Measurements from ENCODE around the gene CD70. TPM values are rescaled to one million over a fixed set of nuclear protein-coding genes. Genes with fewer than 3 reads are reported as not detected.
"Not testable (repeated sequence)": the region's sequence is repeated elsewhere in the genome, so short reads cannot be mapped to it uniquely, and the experiment has no call there.

The CD70 gene
- total and polyA plus RNA-seq, 4 donors: 0.22 to 0.57 (median 0.34) TPM

GRCh38 chr19:6610934-6611852 is 20.2 kb upstream of the CD70 start:
- peaks cover 0 to 11% (median 4%) of the 10 kb centered on the region in 3 donors for H3K27me3 ChIP-seq (ENCODE audit: control insufficient read depth in 3 of 3, insufficient read depth in 3 of 3, low read length in 2 of 3)
- no peak for ATAC-seq (ENCODE audit: insufficient read depth, low FRiP score)
- whole genome bisulfite sequencing, 2 donors: 44 to 55% methylated on average over 7 of the region's 7 CpGs

GRCh38 chr19:6608940-6609339 is 18.0 kb upstream of the CD70 start:
- no peak overlapping the region for H3K4me3 ChIP-seq
- no peak for TF ChIP-seq CTCF (IDR thresholded peaks at IDR 0.05; ENCODE audit: control extremely low read depth, extremely low read depth)
- H3K9ac ChIP-seq (ENCODE audit: insufficient read depth in 1 of 2, low read length in 2 of 2): no peak overlapping the region
- H3K27me3 ChIP-seq (ENCODE audit: control insufficient read depth in 3 of 3, insufficient read depth in 3 of 3, low read length in 2 of 3): peaks cover 0 to 8% (median 4%) of the 10 kb centered on the region in 3 donors
- 71 to 74% methylated on average over 5 of the region's 5 CpGs for WGBS, 2 donors
- ATAC-seq (ENCODE audit: insufficient read depth, low FRiP score): no peak
- H3K9me3 ChIP-seq (ENCODE audit: control insufficient read depth in 4 of 4, insufficient read depth in 3 of 4, low read length in 3 of 4): no peaks in the 10 kb centered on the region
- no peak overlapping the region for H3K27ac ChIP-seq (ENCODE audit: low read depth in 1 of 2, low read length in 1 of 2)
- H3K4me1 ChIP-seq (ENCODE audit: control insufficient read depth in 5 of 5, insufficient read depth in 5 of 5, low read length in 5 of 5): no peaks in the 10 kb centered on the region
- DNase-seq: no peak
- H3K36me3 ChIP-seq (ENCODE audit: control insufficient read depth in 4 of 4, insufficient read depth in 4 of 4, low read length in 4 of 4): no peaks in the 10 kb centered on the region

More at GRCh38 chr19:6610934-6611852, 20.2 kb upstream of the CD70 start:
- TF ChIP-seq CTCF (IDR thresholded peaks at IDR 0.05; ENCODE audit: control extremely low read depth, extremely low read depth): no peak
- no peak overlapping the region for H3K27ac ChIP-seq (ENCODE audit: low read depth in 1 of 2, low read length in 1 of 2)
- no peaks in the 10 kb centered on the region for H3K9me3 ChIP-seq (ENCODE audit: control insufficient read depth in 4 of 4, insufficient read depth in 3 of 4, low read length in 3 of 4)
- H3K36me3 ChIP-seq (ENCODE audit: control insufficient read depth in 4 of 4, insufficient read depth in 4 of 4, low read length in 4 of 4): no peaks in the 10 kb centered on the region
- H3K4me3 ChIP-seq: no peak overlapping the region
- no peak overlapping the region for H3K9ac ChIP-seq (ENCODE audit: insufficient read depth in 1 of 2, low read length in 2 of 2)
- DNase-seq: no peak
- H3K4me1 ChIP-seq (ENCODE audit: control insufficient read depth in 5 of 5, insufficient read depth in 5 of 5, low read length in 5 of 5): no peaks in the 10 kb centered on the region

- 85 to 91% methylated on average over 9 of the region's 9 CpGs for WGBS, 2 donors
- H3K36me3 ChIP-seq (ENCODE audit: control insufficient read depth in 4 of 4, insufficient read depth in 4 of 4, low read length in 4 of 4); H3K27me3 ChIP-seq (ENCODE audit: control insufficient read depth in 3 of 3, insufficient read depth in 3 of 3, low read length in 2 of 3); H3K9me3 ChIP-seq (ENCODE audit: control insufficient read depth in 4 of 4, insufficient read depth in 3 of 4, low read length in 3 of 4); H3K4me1 ChIP-seq (ENCODE audit: control insufficient read depth in 5 of 5, insufficient read depth in 5 of 5, low read length in 5 of 5); H3K4me3 ChIP-seq; H3K27ac ChIP-seq (ENCODE audit: low read depth in 1 of 2, low read length in 1 of 2); DNase-seq; H3K9ac ChIP-seq (ENCODE audit: insufficient read depth in 1 of 2, low read length in 2 of 2); ATAC-seq (ENCODE audit: insufficient read depth, low FRiP score): not testable (repeated sequence)
Measured at GRCh38 chr19:6608146-6608545, 17.2 kb upstream of the CD70 start.

GRCh38 chr19:6606276-6607070 is 15.5 kb upstream of the CD70 start:
- H3K27ac ChIP-seq (ENCODE audit: low read depth in 1 of 2, low read length in 1 of 2); ATAC-seq (ENCODE audit: insufficient read depth, low FRiP score); H3K4me1 ChIP-seq (ENCODE audit: control insufficient read depth in 5 of 5, insufficient read depth in 5 of 5, low read length in 5 of 5); H3K27me3 ChIP-seq (ENCODE audit: control insufficient read depth in 3 of 3, insufficient read depth in 3 of 3, low read length in 2 of 3); H3K9ac ChIP-seq (ENCODE audit: insufficient read depth in 1 of 2, low read length in 2 of 2); H3K9me3 ChIP-seq (ENCODE audit: control insufficient read depth in 4 of 4, insufficient read depth in 3 of 4, low read length in 3 of 4); DNase-seq; H3K4me3 ChIP-seq; H3K36me3 ChIP-seq (ENCODE audit: control insufficient read depth in 4 of 4, insufficient read depth in 4 of 4, low read length in 4 of 4): not testable (repeated sequence)
- WGBS, 2 donors: 82 to 91% methylated on average over 11 of the region's 11 CpGs

Measured in lung (tissue), 12 donors.